K562 (cell line): ENCODE measurements around the gene ZFYVE19. TPM values are rescaled to one million over a fixed set of nuclear protein-coding genes. Genes with fewer than 3 reads are reported as not detected.

Source experiments
- KDM1A ChIP-seq, 2 experiments: fragments of 450-650 bp; IDR thresholded peaks; 2 replicates each; pipeline ENCODE4 v1.6.1; 2016; ENCODE audit warnings: mild to moderate bottlenecking in 2 of 2
- NCOA4 ChIP-seq: fragments of 450-650 bp; IDR thresholded peaks from 2 replicates; pipeline ENCODE4 v1.6.1; 2018; ENCODE audit warnings: mild to moderate bottlenecking; ENCODE audit not compliant: partially characterized antibody
- NFATC3 ChIP-seq: fragments of 450-650 bp; IDR thresholded peaks from 2 replicates; pipeline ENCODE4 v1.6.1; 2017; ENCODE audit warnings: mild to moderate bottlenecking
- PHF21A ChIP-seq: fragments of 450-650 bp; IDR thresholded peaks from 2 replicates; pipeline ENCODE4 v1.6.1; 2017; ENCODE audit warnings: low read depth, borderline replicate concordance
- PURB ChIP-seq: sonication (generic); formaldehyde crosslinking; IDR thresholded peaks from 2 replicates; pipeline ENCODE4 v1.9.0; 2021; ENCODE audit warnings: low read depth, mild to moderate bottlenecking, missing genetic modification reagents
- RNF2 ChIP-seq: sonication (generic); IDR thresholded peaks from 2 replicates; pipeline ENCODE4 v1.6.1; 2016
- SNIP1 ChIP-seq: fragments of 450-650 bp; IDR thresholded peaks from 2 replicates; pipeline ENCODE4 v1.7.1; 2017; ENCODE audit warnings: low read depth, mild to moderate bottlenecking
- TSC22D4 ChIP-seq: fragments of 450-650 bp; IDR thresholded peaks from 2 replicates; pipeline ENCODE4 v1.6.1; 2016; ENCODE audit warnings: missing genetic modification characterization, missing biosample characterization, control low read depth
- ZNF282 ChIP-seq: sonication (generic); formaldehyde crosslinking; IDR thresholded peaks from 2 replicates; pipeline ENCODE4 v1.8.1; 2023; ENCODE audit warnings: missing genetic modification reagents
- ZNF507 ChIP-seq: conservative IDR thresholded peaks from 2 replicates; pipeline ENCODE4 v1.6.1; 2017; ENCODE audit warnings: missing genetic modification characterization, missing compliant biosample characterization
- ZNF76 ChIP-seq: fragments of 250-450 bp; sonication (Bioruptor Pico); IDR thresholded peaks from 2 replicates; pipeline ENCODE4 v1.4.0; 2020; ENCODE audit warnings: mild to moderate bottlenecking, moderate library complexity, borderline replicate concordance
- ZNF766 ChIP-seq: fragments of 200-800 bp; sonication (Bioruptor generic); conservative IDR thresholded peaks from 2 replicates; pipeline ENCODE4 v1.6.1; 2016; ENCODE audit warnings: missing genetic modification characterization, missing compliant biosample characterization
- ZNF79 ChIP-seq: fragments of 250-450 bp; sonication (Bioruptor Pico); IDR thresholded peaks from 2 replicates; pipeline ENCODE4 v1.4.0; 2020; ENCODE audit warnings: low read depth, mild to moderate bottlenecking, moderate library complexity
- polyA plus RNA-seq, 8 experiments: library from polyadenylated mRNA; depleted of rRNA in 4 of 8; stranded (reverse) in 5 of 8; unstranded in 3 of 8; fragments of >200 nt; fragmentation: Nextera tagmentation in 2 of 8; fragmentation: Illumina TruSeq in 1 of 8; extraction: Ambion mirVana in 2 of 8; extraction: Trizol in 1 of 8; gene quantifications; 2 replicates each; pipeline versions ENCODE4 v1.2.1 to v1.2.3, GENCODE V29; 2011 to 2014; ENCODE audit warnings: inconsistent platforms in 1 of 8, missing spikeins in 1 of 8
- total RNA-seq, 7 experiments: library from RNA; depleted of rRNA in 6 of 7; stranded (reverse); fragments of >200 nt in 6 of 7; fragmentation: Illumina TruSeq in 2 of 7; extraction: Trizol in 2 of 7; gene quantifications; 2 replicates each; pipeline versions ENCODE4 v1.2.1 to v1.2.3, GENCODE V29; 2011 to 2021; ENCODE audit warnings: low replicate concordance in 1 of 7
- TF ChIP-seq, protein P1 (sequence below): fragments of 450-650 bp; IDR thresholded peaks from 2 replicates; pipeline ENCODE4 v1.6.1; 2016; ENCODE audit warnings: mild to moderate bottlenecking
- TF ChIP-seq, protein P2 (sequence below): fragments of 250-450 bp; sonication (Bioruptor Pico); IDR thresholded peaks from 2 replicates; pipeline ENCODE4 v1.9.0; 2021; ENCODE audit warnings: mild to moderate bottlenecking, inconsistent platforms
- TF ChIP-seq, protein P3 (sequence below): fragments of 250-450 bp; sonication (Bioruptor Pico); IDR thresholded peaks from 2 replicates; pipeline ENCODE4 v1.9.0; 2021; ENCODE audit warnings: mild to moderate bottlenecking
- TF ChIP-seq, protein P4 (sequence below), 2 experiments: fragments of 450-650 bp in 1 of 2; IDR thresholded peaks; 2 replicates each; pipeline ENCODE4 v1.6.1; 2011 to 2017; ENCODE audit warnings: low read depth in 2 of 2, antibody characterized with exemption in 1 of 2, borderline replicate concordance in 1 of 2, low read length in 1 of 2, mild to moderate bottlenecking in 1 of 2, mixed read lengths in 1 of 2; ENCODE audit not compliant: control insufficient read depth in 1 of 2

ZFYVE19 gene
- total and polyA plus RNA-seq, 9 of the 15 experiments (the other 6 are each of a cell fraction or from before 2014, with no cell fraction given) = 1.5 to 36.8 (median 19.9) TPM

DNA sequence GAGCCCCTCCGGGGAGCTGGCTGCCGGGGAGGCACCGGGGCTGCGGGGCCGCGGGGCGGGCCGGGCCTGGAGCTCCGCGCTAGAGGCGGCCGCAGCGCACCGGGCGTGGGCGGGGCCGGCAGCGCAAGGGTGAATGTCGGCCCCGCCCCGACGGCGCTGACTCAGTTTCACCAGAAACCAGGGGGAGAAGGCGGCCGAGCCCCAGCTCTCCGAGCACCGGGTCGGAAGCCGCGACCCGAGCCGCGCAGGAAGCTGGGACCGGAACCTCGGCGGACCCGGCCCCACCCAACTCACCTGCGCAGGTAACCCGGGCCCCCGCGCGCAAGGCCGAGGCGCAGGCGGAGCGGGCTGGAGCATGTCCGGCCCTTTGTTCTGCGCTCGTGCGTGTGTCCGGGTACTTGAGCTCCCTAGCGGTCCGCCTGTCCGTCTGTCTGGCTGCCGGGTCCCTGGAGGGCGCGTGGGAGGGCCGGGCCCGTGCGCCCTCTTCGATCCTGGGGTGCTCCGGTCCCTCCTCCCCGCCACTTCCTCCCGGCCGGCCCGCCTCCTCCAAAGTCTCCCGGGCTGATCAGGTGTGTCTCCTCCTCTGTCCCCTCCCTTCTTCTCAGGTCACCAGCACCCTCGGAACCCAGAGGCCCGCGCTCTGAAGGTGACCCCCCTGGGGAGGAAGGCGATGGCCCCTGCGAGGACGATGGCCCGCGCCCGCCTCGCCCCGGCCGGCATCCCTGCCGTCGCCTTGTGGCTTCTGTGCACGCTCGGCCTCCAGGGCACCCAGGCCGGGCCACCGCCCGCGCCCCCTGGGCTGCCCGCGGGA lies 37.2 kb downstream of the ZFYVE19 start, which contains the start of gene SPINT1 (continued):
- TF ChIP-seq ZNF76 (CRISPR knock-in tag) (no peak), SNIP1 (no peak), TSC22D4 (no peak), ZNF282 (no peak), PURB (CRISPR knock-in tag) (no peak), KDM1A (IDR thresholded peaks at IDR 0.05) (no peak), ZNF79 (CRISPR knock-in tag) (no peak), RNF2 (no peak), NCOA4 (no peak), NFATC3 (no peak), PHF21A (no peak), ZNF507 (tag) (no peak), ZNF766 (CRISPR knock-in tag) (no peak)
- TF ChIP-seq, protein P1, sequence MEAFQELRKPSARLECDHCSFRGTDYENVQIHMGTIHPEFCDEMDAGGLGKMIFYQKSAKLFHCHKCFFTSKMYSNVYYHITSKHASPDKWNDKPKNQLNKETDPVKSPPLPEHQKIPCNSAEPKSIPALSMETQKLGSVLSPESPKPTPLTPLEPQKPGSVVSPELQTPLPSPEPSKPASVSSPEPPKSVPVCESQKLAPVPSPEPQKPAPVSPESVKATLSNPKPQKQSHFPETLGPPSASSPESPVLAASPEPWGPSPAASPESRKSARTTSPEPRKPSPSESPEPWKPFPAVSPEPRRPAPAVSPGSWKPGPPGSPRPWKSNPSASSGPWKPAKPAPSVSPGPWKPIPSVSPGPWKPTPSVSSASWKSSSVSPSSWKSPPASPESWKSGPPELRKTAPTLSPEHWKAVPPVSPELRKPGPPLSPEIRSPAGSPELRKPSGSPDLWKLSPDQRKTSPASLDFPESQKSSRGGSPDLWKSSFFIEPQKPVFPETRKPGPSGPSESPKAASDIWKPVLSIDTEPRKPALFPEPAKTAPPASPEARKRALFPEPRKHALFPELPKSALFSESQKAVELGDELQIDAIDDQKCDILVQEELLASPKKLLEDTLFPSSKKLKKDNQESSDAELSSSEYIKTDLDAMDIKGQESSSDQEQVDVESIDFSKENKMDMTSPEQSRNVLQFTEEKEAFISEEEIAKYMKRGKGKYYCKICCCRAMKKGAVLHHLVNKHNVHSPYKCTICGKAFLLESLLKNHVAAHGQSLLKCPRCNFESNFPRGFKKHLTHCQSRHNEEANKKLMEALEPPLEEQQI = no peak
- TF ChIP-seq, protein P2, sequence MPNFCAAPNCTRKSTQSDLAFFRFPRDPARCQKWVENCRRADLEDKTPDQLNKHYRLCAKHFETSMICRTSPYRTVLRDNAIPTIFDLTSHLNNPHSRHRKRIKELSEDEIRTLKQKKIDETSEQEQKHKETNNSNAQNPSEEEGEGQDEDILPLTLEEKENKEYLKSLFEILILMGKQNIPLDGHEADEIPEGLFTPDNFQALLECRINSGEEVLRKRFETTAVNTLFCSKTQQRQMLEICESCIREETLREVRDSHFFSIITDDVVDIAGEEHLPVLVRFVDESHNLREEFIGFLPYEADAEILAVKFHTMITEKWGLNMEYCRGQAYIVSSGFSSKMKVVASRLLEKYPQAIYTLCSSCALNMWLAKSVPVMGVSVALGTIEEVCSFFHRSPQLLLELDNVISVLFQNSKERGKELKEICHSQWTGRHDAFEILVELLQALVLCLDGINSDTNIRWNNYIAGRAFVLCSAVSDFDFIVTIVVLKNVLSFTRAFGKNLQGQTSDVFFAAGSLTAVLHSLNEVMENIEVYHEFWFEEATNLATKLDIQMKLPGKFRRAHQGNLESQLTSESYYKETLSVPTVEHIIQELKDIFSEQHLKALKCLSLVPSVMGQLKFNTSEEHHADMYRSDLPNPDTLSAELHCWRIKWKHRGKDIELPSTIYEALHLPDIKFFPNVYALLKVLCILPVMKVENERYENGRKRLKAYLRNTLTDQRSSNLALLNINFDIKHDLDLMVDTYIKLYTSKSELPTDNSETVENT (CRISPR knock-in tag) = 0 out of 2 replicates have a peak, but pooled peaks have one; percentile 10
- TF ChIP-seq, protein P3, sequence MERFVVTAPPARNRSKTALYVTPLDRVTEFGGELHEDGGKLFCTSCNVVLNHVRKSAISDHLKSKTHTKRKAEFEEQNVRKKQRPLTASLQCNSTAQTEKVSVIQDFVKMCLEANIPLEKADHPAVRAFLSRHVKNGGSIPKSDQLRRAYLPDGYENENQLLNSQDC (CRISPR knock-in tag) = no peak
- TF ChIP-seq, protein P4, sequence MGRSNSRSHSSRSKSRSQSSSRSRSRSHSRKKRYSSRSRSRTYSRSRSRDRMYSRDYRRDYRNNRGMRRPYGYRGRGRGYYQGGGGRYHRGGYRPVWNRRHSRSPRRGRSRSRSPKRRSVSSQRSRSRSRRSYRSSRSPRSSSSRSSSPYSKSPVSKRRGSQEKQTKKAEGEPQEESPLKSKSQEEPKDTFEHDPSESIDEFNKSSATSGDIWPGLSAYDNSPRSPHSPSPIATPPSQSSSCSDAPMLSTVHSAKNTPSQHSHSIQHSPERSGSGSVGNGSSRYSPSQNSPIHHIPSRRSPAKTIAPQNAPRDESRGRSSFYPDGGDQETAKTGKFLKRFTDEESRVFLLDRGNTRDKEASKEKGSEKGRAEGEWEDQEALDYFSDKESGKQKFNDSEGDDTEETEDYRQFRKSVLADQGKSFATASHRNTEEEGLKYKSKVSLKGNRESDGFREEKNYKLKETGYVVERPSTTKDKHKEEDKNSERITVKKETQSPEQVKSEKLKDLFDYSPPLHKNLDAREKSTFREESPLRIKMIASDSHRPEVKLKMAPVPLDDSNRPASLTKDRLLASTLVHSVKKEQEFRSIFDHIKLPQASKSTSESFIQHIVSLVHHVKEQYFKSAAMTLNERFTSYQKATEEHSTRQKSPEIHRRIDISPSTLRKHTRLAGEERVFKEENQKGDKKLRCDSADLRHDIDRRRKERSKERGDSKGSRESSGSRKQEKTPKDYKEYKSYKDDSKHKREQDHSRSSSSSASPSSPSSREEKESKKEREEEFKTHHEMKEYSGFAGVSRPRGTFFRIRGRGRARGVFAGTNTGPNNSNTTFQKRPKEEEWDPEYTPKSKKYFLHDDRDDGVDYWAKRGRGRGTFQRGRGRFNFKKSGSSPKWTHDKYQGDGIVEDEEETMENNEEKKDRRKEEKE (IDR thresholded peaks at IDR 0.05; ENCODE audit: borderline replicate concordance in 1 of 2, control insufficient read depth in 1 of 2, low read depth in 2 of 2, low read length in 1 of 2) = no peak
